GM19023 (cell line): ENCODE measurements around the gene WASHC4.
"Not testable (repeated sequence)": the region's sequence is repeated elsewhere in the genome, so short reads cannot be mapped to it uniquely, and the experiment has no call there.

Experiments
- ATAC-seq: cut with Tn5 transposase; IDR thresholded peaks from one replicate; pipeline ENCODE4 v1.9.1; 2021; ENCODE audit warnings: mild to moderate bottlenecking, moderate library complexity; ENCODE audit not compliant: unreplicated experiment

The WASHC4 gene

DNA sequence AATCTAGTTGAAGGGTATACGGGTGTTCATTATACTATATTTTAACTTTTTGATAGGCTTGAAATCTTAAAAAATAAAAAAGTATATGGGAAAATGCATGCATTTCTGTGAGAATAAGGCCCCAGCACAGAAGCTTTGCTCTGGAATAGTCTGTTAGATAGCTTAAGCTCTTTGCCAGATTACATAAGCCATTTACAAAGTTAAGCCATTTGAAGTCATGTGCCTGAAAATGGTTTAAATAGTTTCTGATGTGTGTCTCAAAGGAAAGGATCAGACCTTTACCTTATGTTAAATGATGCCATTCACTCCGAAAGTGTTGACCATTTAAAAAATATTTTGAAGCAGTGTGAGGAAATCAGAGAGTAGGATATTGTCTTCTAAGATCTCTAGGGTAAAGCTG, 51.3 kb downstream of the WASHC4 start:
- no peak for ATAC-seq

- no peak for ATAC-seq
Observed at GRCh38 chr12:105162174-105162573, 54.6 kb downstream of the WASHC4 start.

- no peak for ATAC-seq
Observed at GRCh38 chr12:105164068-105164467, 56.5 kb downstream of the WASHC4 start.

GRCh38 chr12:105166736-105167135, 59.2 kb downstream of the WASHC4 start:
- ATAC-seq: no peak

DNA sequence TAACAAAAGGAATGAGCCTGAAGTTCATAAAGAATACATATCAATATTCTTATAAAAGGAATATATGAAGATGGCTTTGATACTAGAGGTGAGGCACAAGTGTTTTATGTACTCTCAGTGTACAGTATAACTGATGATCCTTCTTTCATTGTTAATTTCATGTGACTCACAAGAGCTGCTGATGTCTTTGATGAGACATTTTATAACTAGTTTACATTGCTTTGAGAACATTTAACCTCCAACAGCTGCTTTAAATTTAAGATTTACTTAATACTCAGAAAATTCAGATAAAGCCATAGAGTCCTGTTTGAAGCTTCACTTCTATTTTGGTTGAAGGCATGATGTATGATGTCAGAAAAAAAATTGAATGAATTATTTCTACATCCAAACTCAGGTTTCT, 59.8 kb downstream of the WASHC4 start:
- ATAC-seq: no peak

DNA sequence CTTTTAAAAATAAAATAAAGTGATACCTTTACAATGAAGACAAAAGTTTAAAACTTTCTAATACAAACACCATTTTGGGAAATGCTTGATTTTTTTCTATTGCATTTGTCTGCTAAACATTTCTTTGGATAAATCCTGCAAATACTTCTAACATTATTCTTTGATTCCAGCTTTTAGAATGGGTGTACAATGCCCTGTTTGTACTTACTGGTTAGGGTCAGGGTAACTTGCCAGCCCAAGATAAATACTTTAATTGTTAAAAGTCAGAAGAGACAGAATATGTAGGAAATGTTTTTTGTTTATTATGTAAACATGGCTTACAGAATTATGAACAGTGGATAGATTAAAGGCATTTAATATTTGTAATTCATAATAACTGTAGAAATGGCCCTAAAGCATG, 60.5 kb downstream of the WASHC4 start:
- ATAC-seq: no peak

DNA sequence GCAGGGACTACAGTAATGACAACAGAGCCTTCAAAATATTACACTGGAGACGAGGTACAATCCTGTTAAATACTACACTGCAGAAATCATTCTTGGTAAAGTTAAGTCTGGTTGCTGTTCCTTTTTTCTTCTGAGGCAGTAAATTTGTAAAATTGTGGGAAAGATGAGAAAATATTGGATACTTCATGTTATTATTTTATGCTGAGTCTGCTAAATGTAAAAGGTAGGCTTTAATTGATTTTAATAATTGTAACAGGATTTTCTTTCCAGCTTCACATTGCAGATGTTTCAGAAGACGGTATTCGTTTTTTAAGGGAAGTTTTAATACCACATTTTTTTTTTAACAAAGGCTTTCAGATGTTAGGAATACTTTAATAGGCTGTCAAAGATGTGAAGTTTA, 62.6 kb downstream of the WASHC4 start:
- no peak for ATAC-seq

GRCh38 chr12:105171691-105172436, 64.3 kb downstream of the WASHC4 start:
- no peak for ATAC-seq

GRCh38 chr12:105175397-105175990, 68.0 kb downstream of the WASHC4 start:
- no peak for ATAC-seq

DNA sequence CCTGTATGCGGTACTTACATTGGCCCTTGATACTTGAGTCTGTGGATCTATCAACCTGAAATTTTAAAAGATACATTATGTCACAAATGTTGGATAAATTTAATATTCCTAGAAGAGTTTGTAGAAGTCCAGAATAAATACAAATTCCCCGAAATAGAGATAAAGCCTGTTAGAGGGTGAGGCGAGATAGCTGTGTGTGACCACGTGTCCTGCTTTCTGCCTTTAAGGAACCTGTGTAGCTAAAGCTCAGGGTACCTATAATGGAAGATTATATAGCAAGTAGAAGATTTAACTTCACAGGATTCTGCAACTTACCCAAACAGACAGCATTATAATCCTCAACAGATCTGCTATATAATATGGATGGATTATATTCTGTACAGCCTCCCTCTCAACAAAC, 69.7 kb downstream of the WASHC4 start:
- ATAC-seq: no peak

GRCh38 chr12:105179114-105179513, 71.6 kb downstream of the WASHC4 start:
- not testable (repeated sequence) for ATAC-seq

DNA sequence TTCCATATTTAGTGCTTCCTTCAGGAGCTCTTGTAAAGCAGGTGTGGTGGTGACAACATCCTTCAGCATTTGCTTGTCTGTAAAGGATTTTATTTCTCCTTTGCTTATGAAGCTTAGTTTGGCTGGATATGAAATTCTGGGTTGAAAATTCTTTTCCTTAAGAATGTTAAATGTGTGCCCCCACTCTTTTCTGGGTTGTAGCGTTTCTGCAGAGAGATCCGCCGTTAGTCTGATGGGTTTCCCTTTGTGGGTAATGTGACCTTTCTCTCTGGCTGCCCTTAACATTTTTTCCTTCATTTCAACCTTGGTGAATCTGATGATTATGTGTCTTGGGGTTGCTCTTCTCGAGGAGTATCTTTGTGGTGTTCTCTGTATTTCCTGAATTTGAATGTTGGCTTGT, 75.9 kb downstream of the WASHC4 start:
- not testable (repeated sequence) for ATAC-seq

DNA sequence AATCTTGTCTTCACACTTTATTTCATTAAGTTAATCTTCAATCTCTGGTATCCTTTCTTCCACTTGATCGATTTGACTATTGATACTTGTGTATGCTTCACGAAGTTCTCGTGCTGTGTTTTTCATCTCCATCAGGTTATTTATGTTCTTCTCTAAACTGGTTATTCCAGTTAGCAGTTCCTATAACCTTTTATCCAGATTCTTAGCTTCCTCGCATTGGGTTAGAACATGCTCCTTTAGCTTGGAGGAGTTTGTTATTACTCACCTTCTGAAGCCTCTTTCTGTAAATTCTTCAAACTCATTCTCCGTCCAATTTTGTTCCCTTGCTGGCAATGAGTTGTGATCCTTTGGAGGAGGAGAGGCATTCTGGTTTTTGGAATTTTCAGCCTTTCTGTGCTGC, 76.4 kb downstream of the WASHC4 start:
- ATAC-seq: not testable (repeated sequence)

- no peak for ATAC-seq
Observed at GRCh38 chr12:105189293-105189692, 81.8 kb downstream of the WASHC4 start.

DNA sequence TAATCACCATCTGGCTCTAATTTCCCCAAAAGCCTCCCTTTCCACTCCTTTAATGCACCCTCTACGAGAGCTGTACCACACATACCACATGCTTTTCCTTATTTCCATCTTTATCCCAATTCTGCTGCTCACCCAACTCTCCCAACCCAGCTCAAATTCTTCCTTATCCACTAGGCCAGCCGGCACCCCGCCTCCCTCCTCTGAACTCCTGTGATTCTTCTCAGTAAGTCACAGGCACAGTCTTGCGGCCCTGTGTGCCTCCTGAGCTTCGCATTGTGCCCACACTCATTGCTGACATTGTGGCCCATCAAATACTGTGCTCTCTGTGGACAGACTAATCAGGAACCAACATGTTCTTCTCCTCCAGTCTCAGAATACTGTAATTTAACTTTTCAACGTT, 83.0 kb downstream of the WASHC4 start:
- ATAC-seq: no peak

- no peak for ATAC-seq
Observed at GRCh38 chr12:105192624-105193225, 85.2 kb downstream of the WASHC4 start.

DNA sequence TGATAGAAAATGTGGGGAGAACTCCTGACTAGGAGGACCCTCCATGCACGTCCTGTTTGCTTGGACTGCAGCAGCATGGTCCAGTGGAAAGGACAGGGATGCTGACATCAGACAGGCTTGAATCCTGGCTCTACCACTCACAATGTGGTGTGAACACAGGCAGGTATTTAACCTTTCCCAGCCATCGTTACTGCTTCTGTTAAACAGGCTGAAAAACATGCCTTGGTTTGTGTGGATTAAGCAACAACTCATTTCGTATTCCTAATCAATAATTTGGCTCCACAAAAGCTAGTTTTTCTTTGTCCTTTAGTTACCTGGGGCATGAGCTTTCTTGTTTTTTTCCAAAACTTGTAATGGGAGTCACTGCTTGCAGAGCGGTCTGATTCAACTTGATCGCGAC, 87.4 kb downstream of the WASHC4 start:
- no peak for ATAC-seq

- ATAC-seq: no peak
Observed at GRCh38 chr12:105196090-105196489, 88.6 kb downstream of the WASHC4 start.

- ATAC-seq: no peak
Observed at GRCh38 chr12:105198961-105199360, 91.4 kb downstream of the WASHC4 start.

DNA sequence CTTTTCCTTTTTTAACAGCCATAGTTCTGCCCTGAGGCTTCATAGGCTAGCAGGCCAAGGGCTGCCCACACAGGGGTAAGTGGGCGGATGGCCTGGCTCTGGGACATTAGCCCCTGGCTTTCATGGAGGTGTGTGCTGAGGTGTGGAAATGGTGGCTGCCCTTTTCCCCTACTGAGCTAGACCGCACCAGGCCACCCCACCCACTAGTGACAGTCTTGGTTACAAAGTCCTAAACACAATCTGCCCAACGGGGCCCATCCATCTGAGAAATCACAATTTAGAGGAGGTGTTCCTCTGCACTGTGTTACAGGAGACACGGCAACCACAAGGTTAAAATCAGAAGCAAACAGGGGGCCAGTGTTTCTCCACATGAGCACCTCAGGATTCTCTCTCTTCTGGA, 92.9 kb downstream of the WASHC4 start:
- ATAC-seq: no peak

GRCh38 chr12:105201299-105201698, 93.8 kb downstream of the WASHC4 start:
- ATAC-seq: no peak

- ATAC-seq: no peak
Observed at GRCh38 chr12:105202202-105202601, 94.7 kb downstream of the WASHC4 start.
